GM19395 (cell line): Measurements from ENCODE around the gene VWA7.
"Not testable (repeated sequence)": the region's sequence is repeated elsewhere in the genome, so short reads cannot be mapped to it uniquely, and the experiment has no call there.

Experiments used
- ATAC-seq: cut with Tn5 transposase; IDR thresholded peaks from one replicate; pipeline ENCODE4 v1.9.1; 2021; ENCODE audit warnings: mild to moderate bottlenecking, moderate library complexity; ENCODE audit not compliant: unreplicated experiment

Gene VWA7

DNA sequence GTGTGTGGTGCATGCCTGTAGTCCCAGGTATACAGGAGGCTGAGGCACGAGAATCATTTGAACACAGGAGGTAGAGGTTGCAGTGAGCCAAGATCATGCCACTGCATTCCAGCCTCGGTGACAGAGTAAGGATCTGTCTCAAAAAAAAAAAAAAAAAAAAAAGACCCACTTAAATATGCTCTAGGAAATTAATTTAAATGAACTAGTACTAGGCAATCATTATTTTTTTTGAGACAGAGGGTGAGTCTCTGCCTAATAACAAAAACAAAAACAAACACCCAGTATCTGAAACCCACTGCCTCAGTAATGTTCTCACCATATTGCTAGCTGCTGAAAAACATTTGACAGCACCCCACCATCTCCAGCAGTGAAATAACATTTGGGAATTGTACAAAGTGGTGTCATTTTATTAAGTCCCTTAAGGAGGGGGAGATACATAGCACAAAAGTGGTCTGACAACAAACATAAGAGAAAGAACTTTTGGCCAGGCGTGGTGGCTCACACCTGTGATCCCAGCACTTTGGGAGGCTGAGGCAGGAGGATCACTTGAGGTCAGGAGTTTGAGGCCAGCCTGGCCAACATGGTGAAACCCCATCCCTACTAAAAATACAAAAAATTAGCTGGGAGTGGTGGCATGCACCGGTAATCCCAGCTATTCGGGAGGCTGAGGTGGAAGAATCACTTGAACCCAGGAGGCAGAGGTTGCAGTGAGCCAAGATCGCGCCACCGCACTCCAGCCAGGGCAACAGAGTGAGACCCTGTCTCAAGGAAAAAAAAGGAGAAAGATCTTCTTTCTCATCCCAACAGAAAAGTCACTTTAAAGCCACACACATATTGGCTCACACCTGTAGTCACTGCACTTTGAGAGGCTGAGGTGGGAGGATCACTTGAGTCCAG, 24.2 kb upstream of the VWA7 start:
- ATAC-seq, result not testable (repeated sequence)

DNA sequence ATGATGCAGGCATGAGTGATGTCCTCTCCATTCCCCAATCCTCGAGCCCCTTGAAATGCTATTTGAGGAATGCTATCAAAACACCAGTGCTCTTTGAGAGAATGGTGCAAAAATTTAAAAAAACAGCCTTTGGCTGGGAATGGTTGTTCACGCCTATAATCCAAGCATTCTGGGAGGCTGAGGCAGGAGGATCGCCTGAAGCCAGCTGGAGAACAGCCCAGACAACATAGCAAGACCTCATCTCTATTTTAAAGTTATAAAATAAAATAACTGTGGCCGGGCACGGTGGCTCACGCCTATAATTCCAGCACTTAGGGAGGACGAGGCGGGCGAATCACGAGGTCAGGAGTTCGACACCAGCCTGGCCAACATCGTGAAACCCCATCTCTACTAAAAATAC, 22.7 kb upstream of the VWA7 start:
- no peak for ATAC-seq

DNA sequence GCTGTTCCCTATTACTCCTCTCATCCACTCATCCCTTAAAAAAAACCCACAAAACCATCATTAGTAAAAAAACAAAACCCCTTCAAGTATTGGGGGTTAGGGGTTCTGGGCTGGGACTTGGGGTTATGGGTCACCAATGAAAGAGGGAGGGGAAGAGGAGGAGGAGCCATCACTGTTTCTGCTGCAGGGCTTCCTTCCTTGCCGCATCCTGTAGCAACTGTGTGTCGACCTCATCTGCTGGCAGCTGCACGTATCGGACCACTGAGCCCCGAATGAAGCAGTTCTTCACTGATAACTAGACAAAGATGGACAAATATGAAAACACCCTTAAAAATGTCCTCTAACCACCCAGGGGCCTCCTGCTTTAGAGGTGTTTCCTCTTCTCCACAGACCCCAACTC, 20.5 kb upstream of the VWA7 start:
- ATAC-seq, result no peak

DNA sequence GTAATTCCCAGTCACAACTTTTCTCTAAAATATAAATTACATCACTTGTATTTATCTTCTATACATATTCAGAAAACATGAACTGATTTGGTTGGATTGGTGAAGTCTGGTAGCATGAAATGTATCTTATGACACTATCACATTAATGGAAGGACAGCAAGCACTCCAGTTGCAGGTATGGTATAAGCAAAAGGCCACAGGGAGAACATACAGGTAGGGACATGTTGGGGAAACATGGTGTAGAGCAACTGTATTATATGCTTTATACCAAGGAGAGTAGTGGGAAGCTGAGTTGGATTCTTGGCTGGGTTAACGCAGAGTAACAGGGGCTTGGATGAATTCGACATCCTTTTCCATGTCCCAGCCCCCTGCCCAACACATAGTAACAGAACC, 19.9 kb upstream of the VWA7 start:
- no peak for ATAC-seq

DNA sequence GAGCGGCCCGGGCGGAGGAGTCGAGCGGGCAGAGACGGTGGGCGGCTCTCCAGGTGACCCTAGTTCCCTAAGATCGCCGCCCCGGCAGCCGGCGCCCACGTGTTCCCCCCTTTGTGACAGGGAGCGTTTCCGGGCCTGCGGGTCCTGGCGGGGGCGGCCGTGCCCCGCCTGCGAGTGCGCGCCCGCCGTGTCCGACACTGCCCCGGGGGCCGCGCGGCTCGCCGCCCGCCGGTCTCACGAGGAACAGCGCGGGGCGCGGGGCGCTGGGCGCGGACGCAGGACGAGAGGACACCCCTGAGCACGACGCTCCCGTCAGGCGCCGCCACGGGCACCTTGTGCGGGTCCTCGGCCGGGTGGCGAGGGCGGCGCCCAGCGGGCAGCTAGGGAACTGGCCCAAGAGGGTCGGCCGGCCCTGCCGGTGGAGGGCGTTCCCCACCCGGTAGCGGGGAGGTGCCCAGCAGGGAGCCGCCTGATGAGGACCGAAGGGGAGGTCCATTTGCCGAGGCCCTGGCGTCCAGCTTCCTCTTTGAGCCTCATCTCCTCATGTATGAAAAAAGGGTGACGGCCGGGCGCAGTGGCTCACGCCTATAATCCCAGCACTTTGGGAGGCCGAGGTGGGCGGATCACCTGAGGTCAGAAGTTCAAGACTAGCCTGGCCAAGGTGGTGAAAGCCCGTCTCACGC, 18.6 kb upstream of the VWA7 start, which contains the start of gene VARS1:
VARS1 (minus strand) TSS at position 137 of the 683 bp plus-strand sequence. CDS start 535 bp downstream, outside the sequence.
- ATAC-seq, result peak; percentile 62

DNA sequence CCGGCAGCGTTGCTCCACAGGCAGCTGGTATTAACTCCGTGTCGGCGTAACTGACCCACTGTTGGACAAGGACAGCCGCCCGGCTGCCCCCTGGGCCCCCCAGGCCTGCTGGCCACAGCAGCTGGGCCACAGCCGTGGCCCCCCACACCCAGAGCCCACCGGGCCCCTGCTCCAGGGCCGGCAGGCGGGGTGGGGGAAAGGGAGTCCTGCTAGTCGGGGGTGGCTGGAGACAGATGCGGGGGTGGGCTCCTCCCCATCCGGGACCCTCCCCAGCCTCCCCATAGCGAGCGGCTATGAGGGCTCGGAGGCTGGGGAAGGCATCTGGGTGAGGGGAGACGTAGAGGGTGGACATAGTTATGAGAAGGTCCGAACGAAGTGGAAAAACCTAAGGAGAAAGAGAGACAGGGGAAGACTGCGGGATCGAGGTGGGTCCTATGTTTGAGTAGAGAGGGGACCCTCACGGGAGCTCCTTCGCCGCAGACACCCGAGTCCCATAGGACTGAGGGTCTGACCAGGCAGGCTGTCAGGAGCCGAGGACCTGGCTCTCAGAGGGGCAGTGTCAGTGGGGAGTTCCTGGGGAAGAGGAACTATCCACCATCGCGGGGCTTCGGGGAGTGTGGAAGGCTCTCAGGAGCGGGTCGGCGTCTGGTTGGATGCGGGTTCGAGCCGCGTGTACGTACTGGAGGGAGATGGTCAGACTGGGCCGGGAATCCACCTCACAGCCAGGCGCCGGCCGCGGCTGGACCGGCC, 17.9 kb upstream of the VWA7 start:
- peak; percentile 32 for ATAC-seq

DNA sequence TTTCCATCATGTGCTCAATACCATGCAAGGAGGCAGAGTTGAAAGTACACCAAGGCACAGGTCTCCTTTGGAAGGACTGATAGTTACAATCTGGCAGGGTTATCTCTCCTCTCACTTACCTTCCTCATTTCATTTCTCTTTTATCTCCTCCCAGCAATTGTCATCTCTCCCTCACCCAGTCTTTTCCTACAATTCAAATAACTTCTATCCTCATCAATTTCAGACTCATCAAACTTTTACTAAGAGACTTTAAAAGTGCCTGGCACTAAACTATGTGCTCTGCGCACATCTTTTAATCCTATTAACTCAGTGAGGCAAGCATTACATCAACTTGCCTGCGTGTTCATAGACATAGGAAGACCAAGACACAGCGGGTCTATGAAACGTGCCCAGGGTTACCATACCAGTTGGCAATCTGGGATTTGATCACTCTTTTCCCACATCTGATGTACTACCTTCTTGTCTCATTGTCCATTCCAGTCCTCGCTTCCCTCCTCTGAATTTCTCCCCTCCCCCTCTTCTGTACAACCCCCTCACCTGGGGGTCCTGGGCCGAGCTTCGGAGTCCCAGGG, 17.3 kb upstream of the VWA7 start:
- ATAC-seq, result no peak

DNA sequence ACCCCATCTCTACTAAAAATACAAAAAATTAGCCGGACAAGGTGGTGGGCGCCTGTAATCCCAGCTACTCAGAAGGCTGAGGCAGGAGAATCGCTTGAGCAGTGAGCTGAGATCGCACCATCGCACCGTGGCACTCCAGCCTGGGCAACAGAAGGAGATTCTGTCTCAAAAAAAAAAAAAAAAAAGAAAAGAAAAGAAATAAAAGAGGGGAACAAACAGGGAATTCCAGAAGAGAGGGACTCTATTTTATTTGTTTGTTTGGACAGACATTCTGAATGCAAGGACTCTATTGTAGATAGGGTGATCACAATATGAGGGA, 16.8 kb upstream of the VWA7 start:
- not testable (repeated sequence) for ATAC-seq

DNA sequence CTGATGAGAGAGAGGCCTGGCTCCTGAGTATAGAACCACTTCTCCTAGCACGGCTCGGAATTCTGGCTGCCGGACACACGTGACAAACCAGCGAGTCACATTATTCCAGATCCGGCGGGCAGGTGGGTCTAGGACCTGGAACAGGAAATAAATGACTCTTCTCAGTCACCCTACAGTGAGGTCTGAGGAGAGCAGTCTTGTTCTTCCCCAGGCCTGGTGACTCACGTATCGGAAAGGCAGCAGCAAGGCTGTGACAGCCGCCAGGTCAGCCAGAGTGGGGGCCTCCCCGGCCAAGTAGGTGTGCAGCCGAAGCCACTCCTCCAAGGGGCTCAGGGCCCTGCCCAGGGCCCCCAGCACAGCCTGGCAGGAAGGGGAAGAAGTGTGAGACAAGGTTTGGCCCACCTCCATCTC, 15.6 kb upstream of the VWA7 start:
- no peak for ATAC-seq

DNA sequence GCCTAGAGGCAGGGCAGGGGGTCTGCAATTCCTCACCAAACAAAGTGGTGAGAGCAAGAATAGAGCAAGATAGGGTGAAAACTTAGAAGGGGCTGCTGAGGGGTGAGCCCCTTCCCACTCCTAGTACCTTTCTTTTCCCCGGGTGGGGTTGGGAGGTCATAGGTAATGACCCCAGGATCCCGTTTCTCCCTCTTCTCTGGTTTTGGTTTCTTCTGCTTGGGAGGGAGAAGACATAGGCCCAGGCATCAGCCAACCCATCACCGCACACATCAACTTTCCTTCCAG, 14.9 kb upstream of the VWA7 start:
- ATAC-seq, result no peak

DNA sequence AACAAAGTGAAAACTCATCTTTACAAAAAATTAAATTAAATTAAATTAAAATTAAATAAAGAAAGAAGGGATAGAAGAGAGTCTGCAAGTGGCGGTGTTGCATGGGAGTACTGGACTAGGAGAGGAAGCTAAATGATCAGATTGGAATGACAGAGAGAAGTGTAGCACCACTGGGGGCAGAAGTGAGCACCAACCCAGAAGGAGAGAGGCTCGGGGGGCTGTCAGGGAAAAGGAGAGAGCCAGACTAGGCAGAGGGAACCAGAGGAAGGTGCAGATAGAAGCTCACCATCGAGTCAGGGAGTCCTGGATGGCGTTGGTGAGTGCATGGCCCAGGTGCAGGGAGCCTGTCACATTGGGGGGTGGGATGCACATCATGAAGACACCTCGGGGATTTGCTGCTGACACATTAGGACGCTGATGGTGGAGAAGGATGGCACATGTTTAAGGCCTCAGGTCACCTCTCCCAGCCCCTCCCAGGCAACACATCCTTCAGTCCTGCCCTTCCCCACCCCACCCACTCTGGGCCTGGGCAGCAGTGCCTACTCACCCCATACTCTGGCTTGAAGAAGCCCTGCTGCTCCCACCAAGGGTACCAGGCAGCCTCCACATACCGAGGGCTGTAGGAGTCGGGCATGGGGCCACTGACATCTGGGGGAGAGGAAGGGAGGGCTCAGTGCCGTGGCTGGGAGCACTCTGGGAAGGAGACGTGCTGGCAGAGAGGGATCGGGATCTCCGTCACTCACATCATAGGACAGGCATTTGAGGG, 14.4 kb upstream of the VWA7 start:
- no peak for ATAC-seq

DNA sequence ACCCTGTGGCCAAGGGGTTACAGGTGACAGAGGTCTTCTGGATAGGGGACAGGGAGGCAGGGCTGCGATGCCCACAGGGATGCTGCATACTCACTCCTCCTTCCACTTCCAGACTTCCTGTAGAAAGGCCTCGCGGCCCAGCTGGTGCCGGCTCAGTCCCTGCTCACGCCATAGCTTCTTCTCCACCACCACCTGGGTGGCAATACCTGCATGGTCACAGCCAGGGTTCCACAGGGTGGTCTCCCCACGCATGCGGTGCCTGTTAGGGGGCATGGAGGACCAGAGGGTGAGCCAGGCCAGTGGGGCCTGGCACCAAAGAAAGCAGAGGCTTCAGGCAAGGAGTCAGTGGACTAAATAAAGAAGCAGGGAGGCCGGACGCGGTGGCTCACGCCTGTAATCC, 8.3 kb upstream of the VWA7 start:
- no peak for ATAC-seq

DNA sequence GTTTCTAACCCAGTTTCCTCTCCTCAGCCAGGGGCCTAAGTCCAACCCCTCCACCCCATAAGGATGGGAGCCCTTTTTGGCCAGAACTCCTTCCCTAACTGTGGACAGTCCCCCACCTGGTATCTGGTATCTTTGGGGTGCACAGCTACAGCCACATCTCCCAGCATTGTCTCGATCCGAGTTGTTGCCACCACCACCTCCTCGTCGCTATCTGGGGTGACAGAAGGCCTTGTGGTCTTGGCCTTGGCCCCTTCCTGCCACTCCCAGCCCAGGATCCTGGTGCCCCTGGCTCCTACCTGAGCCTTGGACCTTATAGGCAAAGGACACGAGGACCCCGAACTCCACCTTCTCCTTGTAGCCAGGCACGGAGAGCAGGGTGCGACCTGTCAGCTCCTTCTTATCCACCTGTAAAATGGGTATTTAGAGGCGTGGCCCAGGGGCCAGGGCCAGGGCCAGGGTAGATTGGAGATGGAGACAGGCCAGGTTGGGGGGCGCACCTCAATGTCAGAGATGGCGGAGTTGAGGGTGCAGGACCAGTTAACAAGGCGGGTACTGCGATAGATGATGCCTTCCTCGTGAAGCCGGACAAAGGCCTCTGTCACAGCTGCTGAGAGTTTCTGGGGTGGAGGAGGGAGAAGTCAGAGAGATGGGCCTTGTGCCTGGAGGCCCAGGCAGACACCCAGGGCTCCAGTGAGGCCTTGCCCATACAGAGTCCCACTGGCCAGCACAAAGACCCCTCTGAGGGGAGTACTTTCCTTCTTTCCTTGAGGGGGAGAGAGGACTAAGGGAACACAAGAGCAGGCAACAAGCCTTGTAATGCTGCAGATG, 7.2 kb upstream of the VWA7 start:
- ATAC-seq, result no peak

DNA sequence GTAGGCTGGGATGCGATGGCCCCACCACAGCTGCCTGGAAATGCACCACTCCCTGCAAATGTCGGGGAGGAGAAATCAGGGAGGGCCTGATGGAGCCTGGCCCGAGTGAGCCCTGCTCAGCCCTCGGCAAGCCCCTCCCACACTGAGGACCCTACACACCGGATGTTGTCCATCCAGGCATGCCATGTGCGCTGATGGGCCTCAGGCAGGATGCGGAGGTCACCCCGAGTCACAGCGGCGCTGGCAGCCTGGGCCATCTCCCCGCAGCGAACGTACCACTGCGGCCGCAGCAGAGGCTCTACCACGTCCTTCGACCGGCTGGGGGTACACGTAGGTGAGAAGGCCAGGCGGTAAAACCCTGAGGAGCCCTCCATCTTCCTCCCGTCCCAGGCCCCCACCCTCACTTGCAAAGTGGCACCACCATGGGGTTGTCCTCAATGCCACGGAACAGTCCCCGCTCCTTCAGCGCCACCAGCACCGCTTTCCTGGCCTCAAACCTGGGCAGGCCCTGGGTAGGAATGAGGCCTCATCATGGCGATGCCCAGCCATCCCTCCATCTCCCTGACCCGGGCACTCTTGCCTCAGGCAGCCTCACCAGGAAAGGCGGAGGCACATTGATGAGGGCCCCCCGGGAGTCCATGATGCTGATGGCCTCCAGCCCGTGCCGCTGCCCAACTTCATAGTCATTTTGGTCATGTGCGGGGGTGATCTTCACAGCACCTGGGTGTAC, 5.2 kb upstream of the VWA7 start:
- no peak for ATAC-seq

DNA sequence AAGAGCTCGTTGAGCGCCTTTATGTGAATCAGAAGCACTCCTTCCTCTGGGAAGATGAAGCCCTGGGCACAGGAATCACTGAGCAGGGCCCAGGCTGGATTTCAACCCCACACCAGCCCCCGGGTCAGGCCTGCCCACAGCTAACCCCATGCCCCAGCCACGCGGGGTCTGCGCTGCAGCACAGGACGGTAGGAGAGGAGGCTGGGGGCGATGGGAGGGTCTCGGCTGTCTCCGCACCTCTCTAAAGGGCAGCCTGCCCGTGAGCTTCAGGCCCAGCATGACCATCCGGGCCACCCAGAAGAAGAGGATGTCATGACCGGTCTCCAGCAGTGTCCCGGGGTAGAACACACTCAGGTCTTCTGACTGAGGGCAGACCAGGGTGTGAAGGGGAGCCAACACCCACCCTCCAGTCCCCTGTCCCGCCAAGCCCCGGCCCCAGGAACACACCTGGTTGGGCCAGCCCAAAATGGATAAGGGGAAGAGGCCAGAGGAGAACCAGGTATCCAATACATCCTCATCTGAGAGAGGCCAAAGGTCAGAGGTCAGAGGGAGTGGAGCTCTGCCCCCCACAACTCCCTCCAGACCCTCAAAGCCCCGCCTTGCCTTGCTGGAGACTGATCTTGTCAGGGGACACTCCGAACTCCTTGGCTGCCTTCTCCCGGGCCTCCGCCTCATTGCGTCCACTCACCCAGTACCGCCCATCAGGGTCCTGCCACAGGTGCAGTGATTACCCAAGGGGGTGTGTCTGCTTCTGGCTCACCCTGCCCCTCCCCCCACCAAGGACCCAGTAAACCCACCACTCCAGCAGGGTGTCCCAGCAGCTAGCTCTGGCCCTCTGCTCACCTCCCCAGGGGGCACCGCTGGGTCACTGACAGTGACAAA, 4.4 kb upstream of the VWA7 start:
- ATAC-seq, result no peak

DNA sequence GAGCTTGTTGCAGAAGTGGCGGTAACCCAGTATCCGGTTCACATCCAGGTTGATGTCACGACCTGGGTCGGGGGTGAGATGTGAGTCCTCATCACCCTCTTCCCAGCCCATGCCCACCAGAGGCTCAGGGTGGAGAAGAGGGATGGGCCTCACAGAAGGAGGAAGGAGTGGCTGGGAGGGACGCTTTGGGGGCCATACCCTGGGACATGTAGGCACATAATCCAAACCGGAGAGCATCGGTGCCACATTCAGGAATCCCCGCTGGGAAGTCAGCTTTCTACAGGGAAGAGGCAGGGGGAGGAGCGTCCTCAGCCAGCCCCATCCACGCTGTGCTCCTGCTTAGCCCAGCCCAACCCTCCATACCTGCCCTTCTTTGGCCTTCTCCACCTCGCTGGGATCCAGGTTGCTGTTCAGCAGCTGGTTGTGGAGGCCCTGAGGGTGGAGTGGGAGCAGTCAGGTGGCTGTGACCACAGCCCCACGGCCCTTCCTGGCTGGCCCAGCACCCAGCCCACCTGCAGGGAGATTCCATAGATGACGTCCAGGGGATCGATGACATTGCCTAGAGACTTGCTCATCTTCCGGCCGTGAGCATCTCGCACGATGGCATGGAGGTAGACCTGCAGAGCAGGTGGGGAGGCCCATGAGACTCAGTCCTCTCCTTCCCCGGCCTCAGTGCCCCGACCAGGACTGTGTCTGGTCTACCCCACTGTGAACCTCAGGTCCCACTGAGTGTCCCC, 3.5 kb upstream of the VWA7 start:
- no peak for ATAC-seq

DNA sequence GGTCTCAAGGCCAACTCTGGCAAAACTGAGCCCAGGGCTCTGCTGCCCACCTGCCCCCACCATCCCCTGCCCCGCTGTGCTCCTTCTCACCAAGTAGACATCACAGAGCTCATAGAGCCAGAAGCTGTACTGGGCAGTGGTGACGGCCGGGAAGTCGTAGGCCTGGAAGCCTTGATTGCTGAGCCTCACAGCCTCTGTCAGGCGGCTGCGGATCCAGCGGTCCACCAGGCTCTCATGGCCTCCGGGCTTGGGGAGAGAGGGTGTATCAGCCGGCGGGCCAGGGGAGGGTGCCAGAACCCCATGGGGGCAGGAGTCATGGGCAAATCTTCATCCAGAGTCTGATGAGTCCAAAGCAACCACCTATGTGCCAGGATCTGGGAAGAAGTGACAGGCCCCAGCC, 2.8 kb upstream of the VWA7 start:
- ATAC-seq, result no peak
